MG63 (cell line): ENCODE measurements around the gene AJAP1. TPM values are rescaled to one million over a fixed set of nuclear protein-coding genes. Genes with fewer than 3 reads are reported as not detected.

Experiments used
- DNase-seq: peaks from one replicate; pipeline ENCODE4 v3.0.0-alpha.2; 2020
- H3K27me3 ChIP-seq: fragments of 250-450 bp; sonication (Bioruptor Pico); 2 replicates; pipeline ENCODE4 v1.5.1; 2020; ENCODE audit warnings: mild to moderate bottlenecking, moderate library complexity
- H3K36me3 ChIP-seq: fragments of 250-450 bp; sonication (Bioruptor Pico); 2 replicates; pipeline ENCODE4 v1.5.1; 2020; ENCODE audit warnings: mild to moderate bottlenecking, moderate library complexity
- H3K4me3 ChIP-seq: fragments of 250-450 bp; sonication (Bioruptor Pico); 2 replicates; pipeline ENCODE4 v1.5.1; 2020; ENCODE audit warnings: mild to moderate bottlenecking, moderate library complexity
- H3K9me3 ChIP-seq: fragments of 250-450 bp; sonication (Bioruptor Pico); 2 replicates; pipeline ENCODE4 v1.5.1; 2020; ENCODE audit warnings: mild to moderate bottlenecking, moderate library complexity
- total RNA-seq: library from RNA; depleted of rRNA; stranded (reverse); fragments of >200 nt; shearing (Covaris generic); gene quantifications from 2 replicates; pipeline ENCODE4 v1.2.3, GENCODE V29; 2014; ENCODE audit warnings: low replicate concordance

Gene AJAP1
- total RNA-seq, 1 experiment from 2014 or later = not detected

GRCh38 chr1:4725416-4725815 is 71.0 kb downstream of the AJAP1 start:
- H3K4me3 ChIP-seq = no peak overlapping the region
- no peaks in the 10 kb centered on the region for H3K9me3 ChIP-seq
- H3K36me3 ChIP-seq = no peaks in the 10 kb centered on the region
- no peaks in the 10 kb centered on the region for H3K27me3 ChIP-seq
- DNase-seq = no peak

GRCh38 chr1:4726620-4727341 is 72.4 kb downstream of the AJAP1 start:
- H3K36me3 ChIP-seq = no peaks in the 10 kb centered on the region
- no peaks in the 10 kb centered on the region for H3K9me3 ChIP-seq
- H3K27me3 ChIP-seq = no peaks in the 10 kb centered on the region
- DNase-seq = no peak
- no peak overlapping the region for H3K4me3 ChIP-seq

- Histone ChIP-seq H3K27me3 (no peaks in the 10 kb centered on the region), H3K4me3 (no peak overlapping the region), H3K36me3 (no peaks in the 10 kb centered on the region), H3K9me3 (no peaks in the 10 kb centered on the region)
- no peak for DNase-seq
Observed at GRCh38 chr1:4728319-4729089, 74.1 kb downstream of the AJAP1 start.

- no peaks in the 10 kb centered on the region for H3K36me3 ChIP-seq
- no peaks in the 10 kb centered on the region for H3K9me3 ChIP-seq
- DNase-seq = no peak
- H3K4me3 ChIP-seq = no peak overlapping the region
- H3K27me3 ChIP-seq = no peaks in the 10 kb centered on the region
Observed at GRCh38 chr1:4729090-4729471, 74.7 kb downstream of the AJAP1 start.

- Histone ChIP-seq H3K4me3 (no peak overlapping the region), H3K9me3 (no peaks in the 10 kb centered on the region), H3K27me3 (no peaks in the 10 kb centered on the region), H3K36me3 (no peaks in the 10 kb centered on the region)
- DNase-seq = no peak
Observed at GRCh38 chr1:4730078-4730477, 75.7 kb downstream of the AJAP1 start.

- no peak for DNase-seq
- H3K4me3 ChIP-seq = no peak overlapping the region
- H3K27me3 ChIP-seq = no peaks in the 10 kb centered on the region
- no peaks in the 10 kb centered on the region for H3K36me3 ChIP-seq
- no peaks in the 10 kb centered on the region for H3K9me3 ChIP-seq
Observed at GRCh38 chr1:4733446-4734177, 79.2 kb downstream of the AJAP1 start.

GRCh38 chr1:4734219-4734618 is 79.8 kb downstream of the AJAP1 start:
- H3K4me3 ChIP-seq = no peak overlapping the region
- no peaks in the 10 kb centered on the region for H3K27me3 ChIP-seq
- DNase-seq = no peak
- H3K9me3 ChIP-seq = no peaks in the 10 kb centered on the region
- no peaks in the 10 kb centered on the region for H3K36me3 ChIP-seq

GRCh38 chr1:4734791-4735190 is 80.4 kb downstream of the AJAP1 start:
- H3K36me3 ChIP-seq = no peaks in the 10 kb centered on the region
- H3K4me3 ChIP-seq = no peak overlapping the region
- DNase-seq = no peak
- no peaks in the 10 kb centered on the region for H3K9me3 ChIP-seq
- no peaks in the 10 kb centered on the region for H3K27me3 ChIP-seq

- Histone ChIP-seq H3K9me3 (no peaks in the 10 kb centered on the region), H3K36me3 (no peaks in the 10 kb centered on the region), H3K27me3 (no peaks in the 10 kb centered on the region), H3K4me3 (no peak overlapping the region)
- no peak for DNase-seq
Observed at GRCh38 chr1:4736254-4736653, 81.8 kb downstream of the AJAP1 start.

- Histone ChIP-seq H3K27me3 (no peaks in the 10 kb centered on the region), H3K36me3 (no peaks in the 10 kb centered on the region), H3K4me3 (no peak overlapping the region), H3K9me3 (no peaks in the 10 kb centered on the region)
- DNase-seq = no peak
Observed at GRCh38 chr1:4741876-4742423, 87.5 kb downstream of the AJAP1 start.

- DNase-seq = no peak
- Histone ChIP-seq H3K4me3 (no peak overlapping the region), H3K9me3 (no peaks in the 10 kb centered on the region), H3K27me3 (no peaks in the 10 kb centered on the region), H3K36me3 (no peaks in the 10 kb centered on the region)
Observed at GRCh38 chr1:4743978-4744750, 89.8 kb downstream of the AJAP1 start.

GRCh38 chr1:4745560-4745959 is 91.2 kb downstream of the AJAP1 start:
- Histone ChIP-seq H3K36me3 (no peaks in the 10 kb centered on the region), H3K4me3 (no peak overlapping the region), H3K27me3 (no peaks in the 10 kb centered on the region), H3K9me3 (no peaks in the 10 kb centered on the region)
- no peak for DNase-seq

- no peaks in the 10 kb centered on the region for H3K27me3 ChIP-seq
- H3K36me3 ChIP-seq = no peaks in the 10 kb centered on the region
- H3K4me3 ChIP-seq = no peak overlapping the region
- DNase-seq = no peak
- no peaks in the 10 kb centered on the region for H3K9me3 ChIP-seq
Observed at GRCh38 chr1:4749406-4749805, 95.0 kb downstream of the AJAP1 start.

GRCh38 chr1:4750177-4750576 is 95.8 kb downstream of the AJAP1 start:
- Histone ChIP-seq H3K36me3 (no peaks in the 10 kb centered on the region), H3K9me3 (no peaks in the 10 kb centered on the region), H3K27me3 (no peaks in the 10 kb centered on the region), H3K4me3 (no peak overlapping the region)
- DNase-seq = no peak

GRCh38 chr1:4752059-4752458 is 97.7 kb downstream of the AJAP1 start:
- no peak for DNase-seq
- H3K36me3 ChIP-seq = no peaks in the 10 kb centered on the region
- no peaks in the 10 kb centered on the region for H3K27me3 ChIP-seq
- H3K4me3 ChIP-seq = no peak overlapping the region
- no peaks in the 10 kb centered on the region for H3K9me3 ChIP-seq

GRCh38 chr1:4754816-4755215 is 100.4 kb downstream of the AJAP1 start:
- H3K27me3 ChIP-seq = no peaks in the 10 kb centered on the region
- DNase-seq = no peak
- H3K4me3 ChIP-seq = no peak overlapping the region
- H3K9me3 ChIP-seq = no peaks in the 10 kb centered on the region
- H3K36me3 ChIP-seq = no peaks in the 10 kb centered on the region
